ACC112 (cell line): ENCODE data around the gene NDUFS8.

Source experiments
- H2AFZ ChIP-seq: fragments of 200-600 bp; sonication (generic); one replicate; pipeline ENCODE4 v1.6.0; 2017; ENCODE audit warnings: antibody characterized with exemption, low read length; ENCODE audit not compliant: unreplicated experiment
- H3K27ac ChIP-seq: fragments of 200-600 bp; sonication (generic); 2 replicates; pipeline ENCODE4 v1.5.1; 2014; ENCODE audit warnings: low read depth, mild to moderate bottlenecking, antibody characterized with exemption, low read length, moderate library complexity
- H3K27me3 ChIP-seq: fragments of 200-600 bp; sonication (generic); 2 replicates; pipeline ENCODE4 v1.6.1; 2014; ENCODE audit warnings: mild to moderate bottlenecking, antibody characterized with exemption, low read length, moderate library complexity, mixed read lengths; ENCODE audit not compliant: insufficient read depth
- H3K36me3 ChIP-seq: fragments of 200-600 bp; sonication (generic); 2 replicates; pipeline ENCODE4 v1.6.1; 2016; ENCODE audit warnings: mild to moderate bottlenecking, antibody characterized with exemption, low read length, moderate library complexity, mixed read lengths; ENCODE audit not compliant: insufficient read depth
- H3K4me1 ChIP-seq: fragments of 200-600 bp; sonication (generic); one replicate; pipeline ENCODE4 v1.6.1; 2016; ENCODE audit warnings: low read length, mixed read lengths; ENCODE audit not compliant: insufficient read depth, unreplicated experiment, control insufficient read depth
- H3K4me3 ChIP-seq: fragments of 200-600 bp; sonication (generic); 2 replicates; pipeline ENCODE4 v1.5.1; 2014; ENCODE audit warnings: mild to moderate bottlenecking, low read depth, low read length
- H3K79me2 ChIP-seq: fragments of 200-600 bp; sonication (generic); one replicate; pipeline ENCODE4 v1.6.0; 2016; ENCODE audit warnings: low read length; ENCODE audit not compliant: control insufficient read depth, unreplicated experiment, insufficient read depth

NDUFS8 gene

GRCh38 chr11:68032003-68032402, 1.5 kb downstream of the NDUFS8 start:
- peaks cover 20% of the 10 kb centered on the region for H3K79me2 ChIP-seq
- peak overlapping the region; percentile 95; the same call in 1 of the 2 replicates for H3K4me3 ChIP-seq
- H3K36me3 ChIP-seq, result peaks cover 6% of the 10 kb centered on the region; the same call in 1 of the 2 replicates
- H3K4me1 ChIP-seq, result peaks cover 38% of the 10 kb centered on the region
- H2AFZ ChIP-seq, result no peak overlapping the region
- H3K27me3 ChIP-seq, result no peaks in the 10 kb centered on the region
- H3K27ac ChIP-seq, result no peak overlapping the region

- Histone ChIP-seq H3K27ac (no peak overlapping the region), H3K36me3 (peaks cover 6% of the 10 kb centered on the region; the same call in 1 of the 2 replicates), H3K79me2 (peaks cover 20% of the 10 kb centered on the region), H2AFZ (no peak overlapping the region), H3K4me3 (no peak overlapping the region), H3K27me3 (no peaks in the 10 kb centered on the region), H3K4me1 (peaks cover 32% of the 10 kb centered on the region)
Measured at GRCh38 chr11:68032997-68033707, 2.7 kb downstream of the NDUFS8 start.

GRCh38 chr11:68033708-68034045, 3.2 kb downstream of the NDUFS8 start:
- H3K79me2 ChIP-seq, result peaks cover 25% of the 10 kb centered on the region
- peaks cover 32% of the 10 kb centered on the region for H3K4me1 ChIP-seq
- no peak overlapping the region for H2AFZ ChIP-seq
- no peak overlapping the region for H3K4me3 ChIP-seq
- H3K27me3 ChIP-seq, result no peaks in the 10 kb centered on the region
- H3K36me3 ChIP-seq, result peaks cover 6% of the 10 kb centered on the region; the same call in 1 of the 2 replicates
- H3K27ac ChIP-seq, result no peak overlapping the region

GRCh38 chr11:68035266-68035876, 4.9 kb downstream of the NDUFS8 start:
- peaks cover 42% of the 10 kb centered on the region for H3K79me2 ChIP-seq
- H3K27me3 ChIP-seq, result no peaks in the 10 kb centered on the region
- H3K4me1 ChIP-seq, result peaks cover 19% of the 10 kb centered on the region
- no peak overlapping the region for H3K27ac ChIP-seq
- H3K36me3 ChIP-seq, result peaks cover 6% of the 10 kb centered on the region; the same call in 1 of the 2 replicates
- H3K4me3 ChIP-seq, result no peak overlapping the region
- no peak overlapping the region for H2AFZ ChIP-seq

GRCh38 chr11:68036141-68036716, 5.7 kb downstream of the NDUFS8 start:
- Histone ChIP-seq H3K27me3 (no peaks in the 10 kb centered on the region), H3K36me3 (peaks cover 6% of the 10 kb centered on the region; the same call in 1 of the 2 replicates), H3K27ac (no peak overlapping the region), H3K4me1 (peaks cover 25% of the 10 kb centered on the region), H2AFZ (no peak overlapping the region), H3K79me2 (peaks cover 44% of the 10 kb centered on the region), H3K4me3 (no peak overlapping the region)

GRCh38 chr11:68036717-68037239, 6.3 kb downstream of the NDUFS8 start:
- Histone ChIP-seq H3K27me3 (no peaks in the 10 kb centered on the region), H3K27ac (no peak overlapping the region), H3K36me3 (peaks cover 6% of the 10 kb centered on the region; the same call in 1 of the 2 replicates), H3K4me3 (no peak overlapping the region), H3K79me2 (peaks cover 44% of the 10 kb centered on the region), H3K4me1 (peaks cover 24% of the 10 kb centered on the region), H2AFZ (no peak overlapping the region)

- no peaks in the 10 kb centered on the region for H3K27me3 ChIP-seq
- H3K4me1 ChIP-seq, result peaks cover 19% of the 10 kb centered on the region
- peaks cover 47% of the 10 kb centered on the region for H3K79me2 ChIP-seq
- H2AFZ ChIP-seq, result no peak overlapping the region
- peak overlapping the region; percentile 82; the same call in 1 of the 2 replicates for H3K27ac ChIP-seq
- no peak overlapping the region; the same call in 1 of the 2 replicates for H3K4me3 ChIP-seq
- H3K36me3 ChIP-seq, result peaks cover 6% of the 10 kb centered on the region; the same call in 1 of the 2 replicates
Measured at GRCh38 chr11:68037411-68038225, 7.1 kb downstream of the NDUFS8 start.

- peaks cover 50% of the 10 kb centered on the region for H3K79me2 ChIP-seq
- H2AFZ ChIP-seq, result peak overlapping the region; percentile 84
- peak overlapping the region; percentile 82 for H3K27ac ChIP-seq
- H3K4me3 ChIP-seq, result peak overlapping the region; percentile 88
- no peaks in the 10 kb centered on the region for H3K27me3 ChIP-seq
- peaks cover 19% of the 10 kb centered on the region for H3K4me1 ChIP-seq
- peaks cover 6% of the 10 kb centered on the region; the same call in 1 of the 2 replicates for H3K36me3 ChIP-seq
Measured at GRCh38 chr11:68038226-68038717, 7.8 kb downstream of the NDUFS8 start.

- Histone ChIP-seq H3K79me2 (peaks cover 50% of the 10 kb centered on the region), H3K27me3 (no peaks in the 10 kb centered on the region), H2AFZ (peak within 1 kb of the TSS; percentile 84), H3K27ac (peak within 1 kb of the TSS; percentile 82), H3K4me3 (peak within 1 kb of the TSS; percentile 88), H3K36me3 (peaks cover 4% of the 10 kb centered on the region; the same call in 1 of the 2 replicates), H3K4me1 (peaks cover 19% of the 10 kb centered on the region)
Measured at GRCh38 chr11:68038718-68039525, 8.4 kb downstream of the NDUFS8 start, which contains the start of gene TCIRG1. Gene TCIRG1, plus strand, starts transcription at chr11:68039025. Its CDS starts 2,247 bp downstream, at chr11:68041272.
